GM13977 (cell line): ENCODE data around the gene THOC5.
"Not testable (repeated sequence)": the region's sequence is repeated elsewhere in the genome, so short reads cannot be mapped to it uniquely, and the experiment has no call there.

Source experiments
- DNase-seq: peaks from one replicate; pipeline ENCODE4 v3.0.0; 2012; ENCODE audit warnings: low spot score
- CTCF ChIP-seq: IDR thresholded peaks from 2 replicates; pipeline ENCODE4 v1.5.1; 2012; ENCODE audit warnings: mild to moderate bottlenecking, control low read depth; ENCODE audit not compliant: insufficient read depth; ENCODE audit errors: extremely low read depth, missing control alignments
- in situ Hi-C: fragments of 300-500 bp; cut with MboI; formaldehyde crosslinking; loops from one replicate; pipeline ENCODE4 v1.12.0; 2022; ENCODE audit warnings: low sequenced_read_pairs, low pct_unique_long_range_greater_than_20kb, mixed read lengths, inconsistent platforms; ENCODE audit not compliant: unreplicated experiment

The THOC5 gene

GRCh38 chr22:29509815-29510214 is 43.7 kb downstream of the THOC5 start:
- no peak for DNase-seq
- in situ Hi-C loops, result no loop called here
- no peak for TF ChIP-seq CTCF

GRCh38 chr22:29509298-29509697 is 44.3 kb downstream of the THOC5 start:
- no peak for TF ChIP-seq CTCF
- in situ Hi-C loops, result no loop called here
- no peak for DNase-seq

GRCh38 chr22:29503811-29504372 is 49.7 kb downstream of the THOC5 start:
- in situ Hi-C loops, result no loop called here
- no peak for DNase-seq
- no peak for TF ChIP-seq CTCF

- no peak for TF ChIP-seq CTCF
- DNase-seq, result no peak
- in situ Hi-C loops, result no loop called here
Observed at GRCh38 chr22:29499852-29500251, 53.7 kb downstream of the THOC5 start.

- no peak for DNase-seq
- no peak for TF ChIP-seq CTCF
- in situ Hi-C loops, result no loop called here
Observed at GRCh38 chr22:29493636-29494035, 59.9 kb downstream of the THOC5 start.

- in situ Hi-C loops, result no loop called here
- TF ChIP-seq CTCF, result no peak
- no peak for DNase-seq
Observed at GRCh38 chr22:29491012-29491411, 62.5 kb downstream of the THOC5 start.

GRCh38 chr22:29489127-29489780 is 64.3 kb downstream of the THOC5 start:
- in situ Hi-C loops, DNase-seq: not testable (repeated sequence)
